HPDE6-E6E7 (cell line): ENCODE data around the gene RPL36.

Source experiments
- DNase-seq: peaks from one replicate; pipeline ENCODE4 v3.0.0; 2011; ENCODE audit warnings: missing footprints; ENCODE audit errors: extremely low spot score

Gene RPL36

DNA sequence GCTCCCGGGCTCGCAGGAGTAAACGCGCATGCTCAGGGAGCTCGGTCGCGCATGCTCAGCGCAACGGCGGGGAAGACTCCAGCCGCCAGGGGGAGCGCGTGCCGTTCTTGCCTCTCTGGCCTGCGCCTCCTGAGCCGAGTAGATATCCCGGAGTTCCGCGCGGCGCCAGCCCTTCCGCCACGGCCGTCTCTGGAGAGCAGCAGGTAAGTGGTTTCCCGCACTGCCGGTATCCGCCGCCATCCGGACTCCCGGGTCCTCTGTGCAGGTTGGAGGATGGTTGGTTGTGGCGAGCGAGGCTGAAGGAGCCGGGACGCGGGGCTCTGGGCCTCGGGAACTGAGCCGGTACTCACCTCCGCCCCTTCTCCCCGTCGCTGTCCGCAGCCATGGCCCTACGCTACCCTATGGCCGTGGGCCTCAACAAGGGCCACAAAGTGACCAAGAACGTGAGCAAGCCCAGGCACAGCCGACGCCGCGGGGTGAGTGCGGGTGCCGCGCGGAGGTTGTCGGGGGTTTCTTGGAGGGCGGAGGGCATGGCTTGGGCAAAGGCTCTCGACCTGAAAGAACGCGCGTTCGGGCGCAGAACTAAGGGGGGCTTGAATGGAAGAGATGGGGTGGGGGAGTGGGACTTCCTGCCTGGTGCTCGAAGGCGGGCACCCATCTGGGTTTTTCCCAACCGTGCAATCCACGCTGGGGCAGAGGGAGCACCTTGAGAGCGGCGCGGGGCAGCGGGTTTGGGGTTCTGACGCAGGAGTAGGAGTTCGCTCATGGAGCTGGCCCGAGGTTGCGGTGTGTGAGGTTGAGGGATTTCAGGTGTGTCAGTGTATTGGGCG is at the start of gene RPL36:
Gene RPL36, plus strand, starts transcription at position 171 of the 830 bp plus-strand sequence. Its CDS starts 213 bp downstream, at position 384.
- peak; percentile 91 for DNase-seq

DNA sequence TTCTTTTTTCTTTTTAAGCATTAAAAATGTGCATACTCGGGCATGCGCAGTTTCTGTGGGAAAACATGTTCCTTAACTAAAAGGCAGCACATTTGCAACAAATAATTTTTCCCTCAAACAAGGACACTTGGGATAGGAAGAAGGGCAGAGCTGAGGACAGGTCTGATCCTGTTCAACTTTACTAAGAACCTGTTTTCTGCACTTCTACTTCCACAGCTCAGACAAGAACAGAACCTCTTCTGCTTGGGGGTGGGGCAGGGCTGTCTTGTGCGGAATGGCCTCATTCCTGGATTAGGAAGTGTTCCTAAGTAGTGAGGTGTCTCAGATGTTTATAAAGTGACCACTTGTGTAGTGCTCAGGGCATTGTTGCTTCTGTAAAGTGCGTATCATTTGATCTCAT is 48.9 kb upstream of the RPL36 start:
- DNase-seq: no peak

DNA sequence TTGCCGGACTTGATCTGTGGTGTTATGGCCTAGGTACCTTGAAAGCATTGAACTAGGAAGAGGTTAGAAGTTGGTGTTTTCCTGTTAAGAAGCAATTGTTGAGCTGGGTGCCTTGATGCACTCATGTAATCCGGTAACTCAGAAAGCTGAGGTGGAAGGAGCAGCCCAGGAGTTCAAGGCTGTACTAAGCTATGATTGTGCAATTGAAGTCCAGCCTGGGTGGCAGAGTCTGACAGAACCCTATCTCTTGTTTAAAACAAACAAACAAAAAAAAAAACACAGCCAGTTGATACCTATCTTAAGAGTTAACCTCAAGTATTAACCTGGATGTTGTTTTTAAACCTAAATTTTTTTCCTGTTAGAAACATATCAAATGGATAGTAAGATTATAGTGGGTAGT is 47.9 kb upstream of the RPL36 start:
- DNase-seq: no peak

DNA sequence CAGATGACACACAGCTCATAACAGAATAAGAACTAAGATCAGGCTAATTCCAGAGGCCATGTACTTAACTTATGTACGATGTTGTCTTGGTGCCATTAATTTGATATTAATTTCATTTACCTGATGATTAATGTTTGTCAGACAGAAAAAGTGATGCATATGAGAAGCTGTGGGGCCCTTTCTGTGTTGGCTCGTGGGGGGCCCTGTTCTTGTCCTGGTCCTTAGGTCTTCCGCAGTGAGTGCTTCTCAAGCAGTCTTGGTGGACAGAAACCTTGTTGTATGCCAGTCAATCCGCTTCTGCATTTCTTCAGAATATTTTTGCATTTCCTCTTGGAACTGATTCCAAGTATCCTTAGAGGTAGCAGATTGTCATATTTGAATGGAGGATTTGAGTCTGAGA is 47.0 kb upstream of the RPL36 start:
- no peak for DNase-seq

DNA sequence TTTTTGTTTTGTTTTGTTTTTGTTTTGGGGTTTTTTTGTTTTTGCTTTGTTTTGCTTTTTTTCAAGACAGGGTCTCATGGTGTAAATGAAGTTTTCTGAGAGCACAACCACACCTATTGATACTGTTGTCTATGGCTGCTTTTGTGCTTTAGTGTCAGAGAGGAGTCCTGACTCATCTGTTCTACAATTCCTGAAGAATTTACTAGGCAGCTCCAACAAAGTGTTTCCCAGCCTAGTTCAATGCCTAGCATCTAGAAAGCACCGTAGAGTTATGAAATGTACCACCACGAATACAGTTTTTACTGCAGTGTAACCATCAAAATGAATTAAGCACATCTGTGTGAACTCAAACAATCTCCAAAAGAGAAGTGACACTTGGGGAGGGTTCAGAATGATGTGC is 46.1 kb upstream of the RPL36 start:
- DNase-seq: no peak

DNA sequence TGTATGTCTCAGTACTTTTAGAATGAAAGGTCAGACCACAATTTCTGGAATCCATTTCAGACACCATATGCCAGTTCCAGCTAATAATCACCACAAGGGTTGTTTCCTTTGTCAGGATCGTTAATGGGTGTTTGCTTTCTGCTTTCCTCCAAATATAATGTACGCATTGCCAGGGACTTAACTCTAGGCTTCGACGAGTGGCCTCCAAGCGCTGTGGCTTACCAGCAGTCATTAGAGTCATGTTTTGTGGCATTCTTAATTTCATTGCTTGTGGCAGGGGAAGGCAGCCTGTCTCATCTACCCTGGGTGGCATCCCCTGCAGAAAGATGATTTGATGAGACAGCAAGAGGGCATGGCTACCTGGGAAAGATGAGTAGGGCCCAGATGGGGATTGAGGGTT is 44.7 kb upstream of the RPL36 start:
- no peak for DNase-seq

DNA sequence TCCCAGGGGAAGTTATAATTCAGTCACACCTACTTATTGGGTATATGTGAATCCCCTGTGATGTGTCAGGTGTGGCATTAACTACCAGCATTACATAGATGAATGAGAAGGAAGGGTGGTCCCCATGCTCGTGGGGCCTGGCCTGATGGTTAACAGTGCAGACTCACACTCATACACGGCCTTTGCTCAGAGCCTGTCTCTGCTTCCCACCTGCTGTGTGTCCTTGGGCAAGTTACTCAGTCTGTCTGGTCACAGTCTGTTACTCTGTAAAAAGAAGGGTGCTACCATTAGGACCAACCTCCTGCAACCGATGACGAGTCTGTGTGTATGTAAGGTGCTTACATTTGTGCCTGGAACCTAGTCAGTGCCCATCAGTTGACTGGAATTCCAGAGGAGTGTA is 43.4 kb upstream of the RPL36 start:
- DNase-seq: no peak

DNA sequence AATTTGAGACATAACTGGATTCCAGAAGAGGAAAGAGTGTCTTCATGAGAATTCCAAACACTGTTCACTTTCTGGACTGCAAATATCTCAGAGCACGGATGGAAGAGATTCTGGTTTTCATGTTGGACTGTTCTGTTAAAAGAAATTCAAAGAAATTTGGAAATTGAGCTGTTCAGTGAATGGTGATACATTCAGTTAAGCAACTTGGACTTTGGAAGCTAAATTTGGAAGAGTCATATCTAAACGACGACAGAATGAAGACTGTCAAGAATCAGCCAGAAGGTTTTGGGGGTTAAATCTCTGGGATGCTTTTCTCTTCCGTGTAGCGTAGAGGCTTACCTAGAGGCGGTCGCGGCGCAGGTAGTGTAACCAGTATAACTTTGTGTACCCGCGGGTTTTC is 41.6 kb upstream of the RPL36 start:
- no peak for DNase-seq

DNA sequence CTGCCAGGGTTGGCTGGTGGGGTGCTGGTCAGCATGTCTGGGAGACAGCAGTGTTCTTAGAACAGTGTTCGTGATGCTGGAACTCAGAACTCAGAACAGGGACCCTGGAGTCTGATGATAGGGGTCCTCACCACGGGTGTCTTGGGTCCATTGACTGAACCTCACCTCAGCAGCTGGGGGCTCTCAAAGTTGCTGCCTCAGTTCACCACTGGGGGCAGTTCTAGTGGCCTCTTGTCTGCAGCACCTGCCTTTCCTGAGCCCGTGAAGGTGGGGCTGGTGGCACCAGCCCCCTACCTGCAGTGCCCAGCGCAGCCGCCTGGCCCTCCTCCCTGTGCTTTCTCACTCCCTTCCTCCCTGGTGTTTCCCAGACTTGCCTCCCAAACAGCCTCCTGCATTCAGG is 38.7 kb upstream of the RPL36 start:
- DNase-seq: no peak

DNA sequence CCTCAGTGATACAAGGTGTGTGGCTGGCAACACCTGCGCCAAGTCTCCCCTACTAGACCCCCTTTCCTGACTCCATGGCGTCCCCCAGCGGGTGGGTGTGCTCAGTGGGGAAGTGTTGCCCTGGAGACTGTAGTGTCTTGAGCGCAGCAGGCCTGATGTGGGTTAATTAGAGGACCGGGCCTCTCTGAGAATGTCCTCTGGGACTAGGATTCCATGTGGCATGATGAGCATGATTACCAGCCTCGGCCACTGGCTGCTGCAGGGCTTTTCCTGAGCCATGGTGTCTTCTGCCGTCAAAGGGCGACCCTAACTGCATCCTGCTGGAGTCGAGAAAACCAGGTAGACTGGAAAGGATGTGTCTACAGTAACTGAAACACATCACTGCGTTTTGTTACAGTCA is 37.8 kb upstream of the RPL36 start:
- no peak for DNase-seq

DNA sequence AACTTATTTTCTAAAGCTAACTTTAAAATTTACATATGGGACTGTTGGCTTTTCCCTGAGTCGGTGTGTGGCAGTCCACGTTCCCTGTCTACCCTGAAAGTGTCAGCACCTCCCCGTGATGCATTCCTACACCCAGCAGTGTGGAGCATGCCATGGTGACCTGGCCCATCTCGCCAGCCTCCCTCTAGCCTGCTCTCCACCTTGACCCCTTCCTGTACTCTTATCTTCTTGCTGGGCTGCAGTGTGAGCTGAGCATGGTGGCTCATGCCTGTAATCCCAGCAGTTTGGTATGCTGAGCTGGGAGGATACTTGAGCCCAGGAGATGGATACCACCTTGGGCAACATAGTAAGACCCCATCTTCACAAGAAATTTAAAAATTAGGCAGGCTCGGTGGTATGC is 35.2 kb upstream of the RPL36 start:
- DNase-seq: no peak

DNA sequence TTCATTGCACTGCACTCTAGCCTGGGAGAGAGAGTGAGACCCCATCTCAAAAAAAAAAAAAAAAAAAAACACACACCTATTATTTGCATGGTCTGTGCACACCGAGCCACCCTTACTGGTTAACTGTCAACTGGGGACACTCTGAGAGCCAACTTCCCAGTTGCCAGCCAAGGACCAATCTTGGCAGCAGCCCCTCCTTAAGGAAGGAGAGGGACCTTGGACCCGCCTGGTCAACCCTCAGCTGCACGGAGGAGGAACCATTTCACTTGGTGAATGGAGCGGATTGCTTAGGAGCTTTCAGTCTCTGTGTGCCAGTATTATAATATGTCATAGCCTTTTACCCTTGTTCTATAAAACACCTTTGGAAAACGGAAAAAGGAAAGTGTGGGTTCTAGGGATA is 34.7 kb upstream of the RPL36 start:
- DNase-seq: no peak

DNA sequence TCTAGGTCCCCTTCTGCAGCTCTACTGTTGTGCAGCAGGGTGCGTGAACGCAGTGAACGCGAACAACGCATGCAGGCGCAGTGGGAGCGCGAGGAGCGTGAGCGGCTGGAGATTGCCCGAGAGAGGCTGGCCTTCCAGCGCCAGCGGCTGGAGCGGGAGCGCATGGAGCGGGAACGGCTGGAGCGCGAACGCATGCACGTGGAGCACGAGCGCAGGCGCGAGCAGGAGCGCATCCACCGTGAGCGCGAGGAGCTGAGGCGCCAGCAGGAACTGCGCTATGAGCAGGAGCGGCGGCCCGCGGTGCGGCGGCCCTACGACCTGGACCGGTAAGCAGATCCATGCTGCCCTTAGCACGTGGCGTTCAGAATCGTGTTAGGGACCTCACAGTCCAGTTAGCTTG is 28.6 kb upstream of the RPL36 start:
- DNase-seq: no peak

DNA sequence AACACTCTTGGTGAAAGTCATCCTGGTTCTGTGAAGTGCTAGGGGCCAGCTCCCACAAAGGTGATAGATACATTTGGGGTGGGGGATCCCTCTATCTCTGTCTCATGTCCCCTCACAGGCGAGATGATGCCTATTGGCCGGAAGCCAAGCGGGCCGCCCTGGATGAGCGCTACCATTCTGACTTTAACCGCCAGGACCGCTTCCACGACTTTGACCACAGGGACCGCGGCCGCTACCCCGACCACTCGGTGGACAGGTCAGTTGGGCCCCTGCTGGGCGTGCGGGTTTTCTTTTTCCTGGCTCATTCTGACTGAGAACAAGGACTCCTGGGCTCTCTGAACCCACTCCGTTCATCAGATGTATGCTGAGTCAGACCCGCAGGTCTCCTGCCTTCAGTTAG is 26.2 kb upstream of the RPL36 start:
- no peak for DNase-seq

DNA sequence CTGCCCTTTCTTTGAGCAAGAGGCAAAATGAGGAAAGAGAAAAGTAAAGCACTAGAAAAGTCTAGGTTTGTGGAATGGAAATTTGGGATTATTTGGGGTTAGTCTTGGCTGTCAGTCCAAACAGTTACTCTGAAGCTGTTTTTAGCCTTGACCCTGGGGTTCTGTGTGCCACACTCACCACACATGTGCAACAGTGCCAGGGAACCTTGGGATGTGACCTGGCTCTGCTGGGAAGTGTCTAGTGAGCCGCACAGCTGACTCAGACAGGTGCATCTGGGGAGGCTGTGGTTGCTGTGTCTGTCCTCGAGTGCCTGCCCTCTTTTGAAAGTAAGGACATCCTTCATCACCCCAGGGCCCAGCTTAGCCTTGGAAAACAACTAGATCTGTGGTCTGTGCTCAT is 25.6 kb upstream of the RPL36 start:
- DNase-seq: no peak

DNA sequence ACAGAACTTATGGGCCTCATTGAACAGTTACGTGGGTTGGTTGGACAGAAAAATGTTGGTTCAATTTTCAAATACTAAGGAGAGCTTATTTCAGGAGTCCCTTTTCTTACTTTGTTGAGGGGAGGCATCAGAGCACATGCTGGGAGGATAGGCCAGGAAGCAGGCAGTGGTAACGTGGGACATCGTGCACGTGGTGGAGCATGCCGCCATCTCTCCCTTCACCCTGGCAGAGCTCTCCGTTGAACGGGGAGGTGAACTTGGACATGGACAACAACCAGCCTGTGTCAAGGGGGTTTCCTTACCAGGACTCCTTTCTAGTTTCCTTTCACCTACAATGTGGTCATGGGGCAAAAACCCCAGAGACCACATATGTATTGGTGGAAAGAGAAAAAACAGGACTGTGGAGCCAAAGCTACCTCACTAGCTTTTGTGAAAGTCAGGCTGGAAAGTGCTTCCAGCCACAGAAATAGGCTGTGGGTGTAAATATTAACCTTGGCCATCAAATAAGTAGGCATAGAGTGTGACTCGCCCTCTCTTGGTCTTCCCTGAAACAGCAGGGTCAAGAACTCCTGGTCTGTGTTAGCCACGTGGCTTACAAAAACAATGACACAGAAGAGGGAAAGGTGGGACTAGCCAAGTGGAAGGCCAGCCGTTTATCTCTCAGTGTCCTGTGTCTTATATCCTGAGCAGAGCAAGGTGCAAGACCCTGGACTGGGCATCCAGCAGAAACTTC is 24.1 kb upstream of the RPL36 start:
- DNase-seq: no peak

DNA sequence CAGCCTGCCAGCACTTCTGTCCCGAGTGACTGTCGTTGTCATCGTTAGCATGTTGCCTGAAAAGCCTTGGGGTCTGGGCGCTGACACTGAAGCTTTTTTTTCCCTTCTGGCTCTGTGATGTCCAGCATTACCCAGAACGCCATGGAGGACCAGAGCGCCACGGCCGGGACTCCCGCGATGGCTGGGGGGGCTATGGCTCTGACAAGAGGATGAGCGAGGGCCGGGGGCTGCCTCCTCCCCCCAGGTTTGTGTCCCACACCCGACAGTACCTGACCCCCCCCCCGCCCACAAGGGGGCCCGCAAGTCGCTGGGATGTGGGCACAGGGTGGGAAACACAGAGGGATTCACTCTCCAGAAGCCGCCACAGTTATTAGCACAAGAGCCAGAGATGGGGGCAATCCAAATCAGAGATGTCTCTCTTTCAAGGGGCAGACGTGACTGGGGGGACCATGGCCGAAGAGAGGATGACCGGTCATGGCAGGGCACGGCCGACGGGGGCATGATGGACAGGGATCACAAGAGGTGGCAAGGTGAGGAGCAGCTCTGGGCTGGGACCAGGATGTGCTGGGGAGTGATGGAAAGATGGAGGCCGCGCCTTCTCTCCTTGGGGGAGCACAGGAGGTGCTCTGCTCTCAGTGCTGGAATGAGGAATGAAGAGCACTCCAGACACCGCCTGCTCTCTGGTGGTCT is 23.0 kb upstream of the RPL36 start:
- no peak for DNase-seq

DNA sequence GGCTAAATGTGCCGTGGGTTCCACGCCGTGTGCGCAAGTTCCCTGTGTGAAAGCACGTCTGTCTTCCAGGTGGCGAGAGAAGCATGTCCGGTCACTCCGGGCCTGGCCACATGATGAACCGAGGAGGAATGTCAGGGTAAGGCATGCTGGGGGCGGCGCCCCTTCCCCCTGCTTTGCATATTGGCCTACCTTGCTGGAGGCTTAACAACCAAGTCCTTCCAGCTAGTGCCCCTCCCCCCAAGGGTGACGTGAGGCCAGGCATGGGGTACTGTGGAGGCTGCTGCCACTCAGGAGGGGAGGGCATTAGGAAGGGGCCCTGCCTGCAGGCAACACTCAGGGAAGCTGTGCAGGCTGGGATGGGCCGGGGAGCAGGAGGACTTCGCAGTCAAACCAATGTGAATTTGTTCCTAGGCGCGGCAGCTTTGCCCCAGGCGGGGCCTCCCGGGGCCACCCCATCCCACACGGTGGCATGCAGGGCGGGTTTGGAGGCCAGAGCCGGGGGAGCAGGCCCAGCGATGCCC is 22.3 kb upstream of the RPL36 start:
- DNase-seq: no peak

DNA sequence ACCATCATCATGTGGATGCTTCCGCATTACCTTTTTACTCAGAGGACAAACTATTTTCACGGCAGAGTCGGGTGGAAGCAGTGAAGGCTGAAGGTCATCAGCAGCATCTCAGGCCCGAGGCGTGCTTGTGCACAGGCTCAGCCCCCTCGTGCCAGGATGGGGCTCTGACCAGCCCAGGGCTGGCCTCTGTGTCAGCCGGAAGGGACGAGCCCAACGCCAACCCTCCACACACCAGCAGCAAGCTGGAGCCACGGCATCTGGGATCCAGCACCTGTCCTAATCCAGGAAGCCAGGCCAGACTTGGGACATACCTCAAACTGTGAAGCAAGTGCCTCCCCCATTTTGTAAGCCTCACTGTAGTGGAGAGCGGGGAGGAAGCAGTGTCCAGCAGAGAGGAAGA is 20.9 kb upstream of the RPL36 start:
- no peak for DNase-seq

DNA sequence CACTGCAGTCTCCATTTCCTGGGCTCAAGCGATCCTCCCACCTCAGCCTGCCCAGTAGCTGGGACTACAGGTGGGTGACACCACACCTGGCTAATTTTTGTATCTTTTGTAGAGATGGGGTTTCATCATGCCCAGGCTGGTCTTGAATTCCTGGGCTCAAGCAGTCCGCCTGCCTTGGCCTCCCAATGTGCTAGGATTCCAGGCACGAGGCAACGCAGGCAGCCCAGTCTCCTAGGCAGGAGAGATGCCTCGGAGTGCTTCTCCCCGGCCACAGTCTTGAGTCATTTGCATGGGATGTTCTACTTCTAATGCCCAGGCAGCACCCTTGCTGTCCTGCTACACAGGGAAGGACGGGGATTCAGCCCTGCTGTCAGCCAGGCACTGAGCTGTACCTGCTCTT is 18.5 kb upstream of the RPL36 start:
- DNase-seq: no peak

DNA sequence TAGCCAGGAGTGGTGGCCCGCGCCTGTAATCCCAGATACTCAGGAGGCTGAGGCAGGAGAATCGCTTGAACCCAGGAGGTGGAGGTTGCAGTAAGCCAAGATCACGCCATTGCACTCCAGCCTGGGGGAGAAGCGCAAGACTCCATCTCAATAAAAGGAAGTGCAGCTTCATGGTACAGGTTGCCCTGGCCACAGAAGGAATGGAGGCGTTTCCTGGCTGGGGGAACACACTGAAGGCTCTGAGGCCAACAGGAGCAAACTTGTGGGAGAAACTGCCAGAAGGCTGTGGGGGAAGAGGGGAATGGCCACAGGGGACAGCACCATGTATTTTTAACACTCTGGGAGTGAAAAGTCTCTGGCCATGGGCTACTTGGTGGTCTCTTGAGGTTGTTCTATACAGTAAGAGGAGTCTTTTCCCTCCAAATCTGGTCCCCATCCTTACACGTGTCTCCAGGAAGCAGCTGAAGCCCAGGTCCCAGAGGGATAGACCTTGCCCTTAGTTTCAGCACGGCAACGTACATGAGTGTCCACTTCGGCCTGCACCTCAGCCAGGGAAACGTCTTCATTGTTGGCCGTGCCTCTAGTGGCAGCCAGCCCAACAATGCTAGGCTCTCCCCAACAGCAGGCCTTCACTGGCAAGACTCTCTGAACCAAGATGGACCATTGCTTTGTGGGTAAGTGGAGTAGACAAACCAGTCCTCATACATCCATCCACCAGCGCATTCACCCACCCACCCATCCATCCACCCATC is 17.2 kb upstream of the RPL36 start:
- DNase-seq: no peak

DNA sequence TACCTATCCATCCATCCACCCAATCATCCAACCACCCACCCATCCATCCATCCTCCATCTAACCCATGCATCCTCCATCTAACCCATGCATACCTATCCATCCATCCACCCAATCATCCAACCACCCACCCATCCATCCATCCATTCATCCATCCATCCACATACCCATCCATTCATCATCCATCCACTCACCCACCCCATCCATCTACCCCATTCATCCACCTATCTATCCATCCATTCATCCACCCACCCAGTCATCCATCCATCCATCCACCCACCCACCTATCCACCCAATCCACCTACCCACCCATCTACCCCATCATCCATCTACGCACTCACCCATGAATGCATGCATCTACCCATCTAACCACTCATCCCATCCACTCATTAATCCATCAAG is 16.3 kb upstream of the RPL36 start:
- no peak for DNase-seq
